HepG2 (cell line): ENCODE measurements around the gene PLK2. TPM values are rescaled to one million over a fixed set of nuclear protein-coding genes. Genes with fewer than 3 reads are reported as not detected.

Source experiments
- AHDC1 ChIP-seq: sonication (generic); formaldehyde crosslinking; IDR thresholded peaks from 2 replicates; pipeline ENCODE4 v1.5.1; 2020; ENCODE audit warnings: mild to moderate bottlenecking, missing genetic modification reagents, borderline replicate concordance
- BRCA1 ChIP-seq: sonication (generic); formaldehyde crosslinking; IDR thresholded peaks from 2 replicates; pipeline ENCODE4 v1.4.0; 2020; ENCODE audit warnings: missing genetic modification reagents
- CHCHD3 ChIP-seq: sonication (generic); formaldehyde crosslinking; IDR thresholded peaks from 2 replicates; pipeline ENCODE4 v1.8.0; 2022; ENCODE audit warnings: mild to moderate bottlenecking, missing genetic modification reagents, moderate library complexity
- GFI1 ChIP-seq: sonication (generic); formaldehyde crosslinking; IDR thresholded peaks from 2 replicates; pipeline ENCODE4 v1.5.0; 2020; ENCODE audit warnings: missing genetic modification reagents, mild to moderate bottlenecking, borderline replicate concordance
- KLF11 ChIP-seq: IDR thresholded peaks from 2 replicates; pipeline ENCODE4 v1.6.1; 2016; ENCODE audit warnings: missing compliant biosample characterization
- KMT2B ChIP-seq: IDR thresholded peaks from 2 replicates; pipeline ENCODE4 v1.6.1; 2016; ENCODE audit warnings: missing genetic modification reagents, missing compliant biosample characterization
- MTERF4 ChIP-seq: sonication (generic); formaldehyde crosslinking; IDR thresholded peaks from 2 replicates; pipeline ENCODE4 v1.8.0; 2023; ENCODE audit warnings: mild to moderate bottlenecking, missing genetic modification reagents
- PAF1 ChIP-seq: IDR thresholded peaks from 2 replicates; pipeline ENCODE4 v1.6.1; 2016; ENCODE audit warnings: missing genetic modification reagents, missing compliant biosample characterization
- POGZ ChIP-seq: sonication (generic); formaldehyde crosslinking; IDR thresholded peaks from 2 replicates; pipeline ENCODE4 v1.4.0; 2020; ENCODE audit warnings: mild to moderate bottlenecking, missing genetic modification reagents
- RNF219 ChIP-seq: sonication (generic); formaldehyde crosslinking; IDR thresholded peaks from 2 replicates; pipeline ENCODE4 v1.5.0; 2020; ENCODE audit warnings: mild to moderate bottlenecking, missing genetic modification reagents
- SETDB1 ChIP-seq: sonication (generic); formaldehyde crosslinking; IDR thresholded peaks from 2 replicates; pipeline ENCODE4 v1.5.1; 2020; ENCODE audit warnings: missing genetic modification reagents, mild to moderate bottlenecking, borderline replicate concordance
- ZBTB38 ChIP-seq: sonication (generic); formaldehyde crosslinking; IDR thresholded peaks from 2 replicates; pipeline ENCODE4 v1.5.1; 2020; ENCODE audit warnings: mild to moderate bottlenecking, missing genetic modification reagents
- ZC3H4 ChIP-seq: sonication (generic); formaldehyde crosslinking; IDR thresholded peaks from 2 replicates; pipeline ENCODE4 v1.4.0; 2020; ENCODE audit warnings: missing genetic modification reagents, borderline replicate concordance
- ZNF737 ChIP-seq: sonication (generic); formaldehyde crosslinking; IDR thresholded peaks from 2 replicates; pipeline ENCODE4 v1.5.0; 2020; ENCODE audit warnings: missing genetic modification reagents, mild to moderate bottlenecking, borderline replicate concordance
- ZNF773 ChIP-seq: sonication (generic); formaldehyde crosslinking; IDR thresholded peaks from 2 replicates; pipeline ENCODE4 v1.4.0; 2020; ENCODE audit warnings: missing genetic modification reagents, borderline replicate concordance
- ZNF800 ChIP-seq: sonication (generic); formaldehyde crosslinking; IDR thresholded peaks from 2 replicates; pipeline ENCODE4 v1.4.0; 2020; ENCODE audit warnings: missing genetic modification reagents
- ZSCAN9 ChIP-seq: IDR thresholded peaks from 2 replicates; pipeline ENCODE4 v1.6.1; 2016; ENCODE audit warnings: borderline replicate concordance
- polyA plus RNA-seq, 8 experiments: library from polyadenylated mRNA; depleted of rRNA in 3 of 8; stranded (reverse) in 7 of 8; unstranded in 1 of 8; fragments of >200 nt; fragmentation: Illumina TruSeq in 4 of 8; extraction: Trizol in 4 of 8; gene quantifications; 2 replicates each; pipeline versions ENCODE4 v1.2.1 to v1.2.3, GENCODE V29; 2011 to 2016; ENCODE audit warnings: low read depth in 4 of 8, missing spikeins in 1 of 8, mixed read lengths in 1 of 8; ENCODE audit not compliant: insufficient read depth in 1 of 8
- total RNA-seq, 5 experiments: library from RNA; depleted of rRNA; stranded (reverse); fragments of >200 nt; fragmentation: Illumina TruSeq; extraction: Trizol; gene quantifications; 2 replicates each; pipeline ENCODE4 v1.2.3, GENCODE V29; 2016; ENCODE audit warnings: low read depth in 1 of 5
- TF ChIP-seq, protein P1 (sequence below): sonication (generic); formaldehyde crosslinking; IDR thresholded peaks from 2 replicates; pipeline ENCODE4 v1.4.0; 2020; ENCODE audit warnings: mild to moderate bottlenecking, missing genetic modification reagents

Gene PLK2
- total and polyA plus RNA-seq, 2 of the 13 experiments (the other 11 are each of a cell fraction or from before 2014, with no cell fraction given), result 9.6 to 29.6 TPM

- peak; percentile 66 for TF ChIP-seq ZNF800 (CRISPR knock-in tag)
- TF ChIP-seq BRCA1 (CRISPR knock-in tag), result peak; percentile 0; the same call in 1 of the 2 replicates
- no peak for TF ChIP-seq RNF219 (CRISPR knock-in tag)
- TF ChIP-seq AHDC1, result 0 out of 2 replicates have a peak, but pooled peaks have one; percentile 14
- no peak for TF ChIP-seq MTERF4
- TF ChIP-seq POGZ (CRISPR knock-in tag), result peak; percentile 73
- TF ChIP-seq ZNF737, result no peak
- TF ChIP-seq KLF11 (CRISPR knock-in tag), result 0 out of 2 replicates have a peak, but pooled peaks have one; percentile 70
- TF ChIP-seq ZNF773 (CRISPR knock-in tag), result peak; percentile 35; the same call in 1 of the 2 replicates
- TF ChIP-seq, protein P1, sequence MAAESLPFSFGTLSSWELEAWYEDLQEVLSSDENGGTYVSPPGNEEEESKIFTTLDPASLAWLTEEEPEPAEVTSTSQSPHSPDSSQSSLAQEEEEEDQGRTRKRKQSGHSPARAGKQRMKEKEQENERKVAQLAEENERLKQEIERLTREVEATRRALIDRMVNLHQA, result no peak
- no peak for TF ChIP-seq SETDB1 (CRISPR knock-in tag)
- 0 out of 2 replicates have a peak, but pooled peaks have one; percentile 27 for TF ChIP-seq ZBTB38 (CRISPR knock-in tag)
- no peak for TF ChIP-seq GFI1 (CRISPR knock-in tag)
- TF ChIP-seq ZSCAN9 (CRISPR knock-in tag), result 0 out of 2 replicates have a peak, but pooled peaks have one; percentile 76
- peak; percentile 10; the same call in 1 of the 2 replicates for TF ChIP-seq KMT2B (CRISPR knock-in tag)
- TF ChIP-seq PAF1, result no peak
- no peak; the same call in 1 of the 2 replicates for TF ChIP-seq ZC3H4 (CRISPR knock-in tag)
- TF ChIP-seq CHCHD3 (CRISPR knock-in tag), result no peak
These were observed at the start of gene PLK2 (continued) for GRCh38 chr5:58460002-58460731.
